Trophoblast cell (in vitro differentiated cells and primary cell): ENCODE data around the gene DSN1.

Experiments used
- DNase-seq, 2 donors: peaks; one replicate each; pipeline ENCODE4 v3.0.0-alpha.2; 2016
- H2AFZ ChIP-seq: 2 replicates; pipeline ENCODE4 v1.6.1; 2013; ENCODE audit warnings: low read length, moderate library complexity, mild to moderate bottlenecking; ENCODE audit not compliant: insufficient read depth, poor library complexity
- H2AK5ac ChIP-seq: 2 replicates; pipeline ENCODE4 v1.6.1; 2013; ENCODE audit warnings: mild to moderate bottlenecking, low read length
- H2BK120ac ChIP-seq: 2 replicates; pipeline ENCODE4 v1.6.1; 2013; ENCODE audit warnings: low read length, mild to moderate bottlenecking, moderate library complexity; ENCODE audit not compliant: insufficient read depth, poor library complexity
- H2BK12ac ChIP-seq: 2 replicates; pipeline ENCODE4 v1.6.1; 2013; ENCODE audit warnings: mild to moderate bottlenecking, low read length, moderate library complexity
- H2BK5ac ChIP-seq: 2 replicates; pipeline ENCODE4 v1.6.1; 2013; ENCODE audit warnings: low read length, low read depth, moderate library complexity, mild to moderate bottlenecking; ENCODE audit not compliant: poor library complexity
- H3K14ac ChIP-seq: 2 replicates; pipeline ENCODE4 v1.6.1; 2013; ENCODE audit warnings: mild to moderate bottlenecking, low read length
- H3K18ac ChIP-seq: 2 replicates; pipeline ENCODE4 v1.6.1; 2013; ENCODE audit warnings: mild to moderate bottlenecking, low read length
- H3K23ac ChIP-seq: 2 replicates; pipeline ENCODE4 v1.6.1; 2013; ENCODE audit warnings: low read length
- H3K27ac ChIP-seq: 2 replicates; pipeline ENCODE4 v1.5.1; 2013; ENCODE audit warnings: low read depth, mild to moderate bottlenecking, inconsistent platforms, low read length, moderate library complexity
- H3K27me3 ChIP-seq: 2 replicates; pipeline ENCODE4 v1.6.1; 2013; ENCODE audit warnings: inconsistent platforms, mild to moderate bottlenecking, low read length, moderate library complexity; ENCODE audit not compliant: insufficient read depth
- H3K36me3 ChIP-seq, 2 experiments: 1 replicate in 1 of 2; 2 replicates in 1 of 2; pipeline ENCODE4 v1.6.1; 2013; ENCODE audit warnings: low read length in 2 of 2, mild to moderate bottlenecking in 2 of 2, moderate library complexity in 1 of 2; ENCODE audit not compliant: insufficient read depth in 2 of 2, control insufficient read depth in 1 of 2
- H3K4ac ChIP-seq: 2 replicates; pipeline ENCODE4 v1.6.1; 2013; ENCODE audit warnings: low read depth, mild to moderate bottlenecking, low read length, moderate library complexity
- H3K4me1 ChIP-seq, 2 experiments: 1 replicate in 1 of 2; 2 replicates in 1 of 2; pipeline ENCODE4 v1.6.1; 2013; ENCODE audit warnings: low read length in 2 of 2, mild to moderate bottlenecking in 2 of 2, moderate library complexity in 1 of 2; ENCODE audit not compliant: insufficient read depth in 2 of 2, control insufficient read depth in 1 of 2
- H3K4me2 ChIP-seq: 2 replicates; pipeline ENCODE4 v1.6.1; 2013; ENCODE audit warnings: inconsistent platforms, mild to moderate bottlenecking, low read length, moderate library complexity
- H3K4me3 ChIP-seq: 2 replicates; pipeline ENCODE4 v1.5.1; 2013; ENCODE audit warnings: mild to moderate bottlenecking, low read depth, low read length, inconsistent platforms
- H3K79me1 ChIP-seq: one replicate; pipeline ENCODE4 v1.6.1; 2013; ENCODE audit warnings: low read length
- H3K79me2 ChIP-seq: 2 replicates; pipeline ENCODE4 v1.6.1; 2013; ENCODE audit warnings: low read length, mild to moderate bottlenecking; ENCODE audit not compliant: control insufficient read depth, insufficient read depth, poor library complexity
- H3K9ac ChIP-seq: 2 replicates; pipeline ENCODE4 v1.6.1; 2013; ENCODE audit warnings: mild to moderate bottlenecking, low read length
- H3K9me3 ChIP-seq: 2 replicates; pipeline ENCODE4 v1.6.1; 2013; ENCODE audit warnings: low read depth, mild to moderate bottlenecking, control low read depth, inconsistent platforms, low read length; ENCODE audit not compliant: insufficient read depth
- H4K12ac ChIP-seq: 2 replicates; pipeline ENCODE4 v1.6.1; 2013; ENCODE audit warnings: low read depth, mild to moderate bottlenecking, low read length, moderate library complexity
- H4K8ac ChIP-seq: 2 replicates; pipeline ENCODE4 v1.6.1; 2013; ENCODE audit warnings: low read depth, mild to moderate bottlenecking, low read length, moderate library complexity
- H4K91ac ChIP-seq: one replicate; pipeline ENCODE4 v1.6.1; 2013; ENCODE audit warnings: low read depth, mild to moderate bottlenecking, low read length, moderate library complexity
- WGBS: extraction: QIAGEN DNeasy Blood & Tissue Kit; methylation state at CpG from one replicate; pipeline ENCODE4 v1.1.7; 2013; ENCODE audit warnings: missing lambda C conversion rate; ENCODE audit not compliant: insufficient read length, insufficient coverage; ENCODE audit errors: extremely low coverage; 5-methylcytosine and 5-hydroxymethylcytosine counted together

The DSN1 gene

GRCh38 chr20:36709126-36709525 is 64.4 kb downstream of the DSN1 start:
- no CpG with 5 or more reads among the region's 5 CpGs for WGBS
- Histone ChIP-seq H3K79me2 (no peaks in the 10 kb centered on the region), H3K36me3 (no peaks in the 10 kb centered on the region), H3K4ac (no peak overlapping the region), H3K79me1 (no peaks in the 10 kb centered on the region), H3K27ac (no peak overlapping the region), H2AFZ (no peak overlapping the region), H2BK5ac (no peak overlapping the region), H3K23ac (no peak overlapping the region), H2BK120ac (no peak overlapping the region), H3K27me3 (no peaks in the 10 kb centered on the region), H4K12ac (no peak overlapping the region), H4K91ac (no peak overlapping the region), H3K9me3 (no peaks in the 10 kb centered on the region), H3K14ac (no peak overlapping the region), H4K8ac (no peak overlapping the region), H2BK12ac (no peak overlapping the region), H3K9ac (no peak overlapping the region), H2AK5ac (no peak overlapping the region), H3K4me3 (no peak overlapping the region), H3K4me1 (no peaks in the 10 kb centered on the region), H3K18ac (no peak overlapping the region), H3K4me2 (no peak overlapping the region)
- no peak for DNase-seq

- Histone ChIP-seq H2AK5ac (no peak overlapping the region), H3K79me1 (no peaks in the 10 kb centered on the region), H4K91ac (no peak overlapping the region)
Observed at GRCh38 chr20:36703530-36703929, 70.0 kb downstream of the DSN1 start.

More at GRCh38 chr20:36703530-36703929, 70.0 kb downstream of the DSN1 start:
- Histone ChIP-seq H3K36me3 (no peaks in the 10 kb centered on the region), H3K79me2 (no peaks in the 10 kb centered on the region), H3K4me3 (no peak overlapping the region), H4K8ac (no peak overlapping the region), H3K4ac (no peak overlapping the region), H3K9ac (no peak overlapping the region), H3K23ac (no peak overlapping the region), H3K4me1 (peaks cover 5% of the 10 kb centered on the region in 2 experiments), H4K12ac (no peak overlapping the region), H3K14ac (no peak overlapping the region), H2BK5ac (no peak overlapping the region), H2AFZ (no peak overlapping the region), H3K27ac (no peak overlapping the region), H3K9me3 (no peaks in the 10 kb centered on the region), H2BK12ac (no peak overlapping the region), H2BK120ac (no peak overlapping the region), H3K18ac (no peak overlapping the region), H3K4me2 (no peak overlapping the region), H3K27me3 (no peaks in the 10 kb centered on the region)
- WGBS, result no CpG with 5 or more reads among the region's 4 CpGs
- no peak for DNase-seq
